IMR-90 (cell line): ENCODE results near the gene LDLRAD1. TPM values are rescaled to one million over a fixed set of nuclear protein-coding genes. Genes with fewer than 3 reads are reported as not detected.

Source experiments
- ATAC-seq: fragments of 200-7000 bp; cut with Tn5 transposase; 2 replicates; pipeline ENCODE4 v1.9.1; 2020; ENCODE audit warnings: low read depth, mild to moderate bottlenecking, moderate library complexity
- BruUV-seq: library from RNA; stranded (reverse); fragments of 400-500 nt; replicated peaks from 2 replicates; lab custom pipeline; 2021; lab: Mats Ljungman, UMichigan
- CTCF ChIA-PET: fragments of 300-600 bp; formaldehyde crosslinking; extraction: SDS; loops from one replicate; lab custom pipeline; 2021; ENCODE audit warnings: antibody characterized with exemption; lab: Yijun Ruan, JAX
- POLR2A ChIA-PET: fragments of 300-600 bp; sonication (Branson Sonifier 250); formaldehyde crosslinking; loops from one replicate; lab custom pipeline; 2022; ENCODE audit warnings: antibody characterized with exemption; ENCODE audit not compliant: unreplicated experiment; lab: Charles Lee
- DNase-seq: peaks from one replicate; pipeline ENCODE4 v3.0.0; 2013
- H2AFZ ChIP-seq: replicated peaks from 2 replicates; pipeline ENCODE3; 2013; ENCODE audit warnings: low read length, mild to moderate bottlenecking; ENCODE audit not compliant: poor library complexity
- H2AK5ac ChIP-seq: 2 replicates; pipeline ENCODE4 v1.6.1; 2013; ENCODE audit warnings: low read depth, low read length, inconsistent platforms
- H2AK9ac ChIP-seq: replicated peaks from 2 replicates; pipeline ENCODE3; 2013; ENCODE audit warnings: mild to moderate bottlenecking, low read depth, low read length, moderate library complexity; ENCODE audit not compliant: poor library complexity
- H2BK120ac ChIP-seq: 2 replicates; pipeline ENCODE4 v1.6.1; 2013; ENCODE audit warnings: low read depth, low read length, inconsistent platforms
- H2BK15ac ChIP-seq: 3 replicates; pipeline ENCODE4 v1.6.1; 2013; ENCODE audit warnings: low read depth, low read length, inconsistent platforms
- H2BK20ac ChIP-seq: 2 replicates; pipeline ENCODE4 v1.6.1; 2013; ENCODE audit warnings: low read depth, mild to moderate bottlenecking, inconsistent platforms, low read length, moderate library complexity
- H2BK5ac ChIP-seq: 2 replicates; pipeline ENCODE4 v1.6.1; 2013; ENCODE audit warnings: mild to moderate bottlenecking, low read depth, low read length, inconsistent platforms; ENCODE audit not compliant: poor library complexity, severe bottlenecking
- H3K14ac ChIP-seq: replicated peaks from 2 replicates; pipeline ENCODE4 v1.6.1; 2013; ENCODE audit warnings: low read depth, low read length, inconsistent platforms
- H3K18ac ChIP-seq: 2 replicates; pipeline ENCODE4 v1.6.1; 2013; ENCODE audit warnings: low read depth, low read length, control low read depth
- H3K23ac ChIP-seq: 2 replicates; pipeline ENCODE4 v1.6.1; 2013; ENCODE audit warnings: low read depth, low read length, inconsistent platforms
- H3K27ac ChIP-seq: 2 replicates; pipeline ENCODE4 v1.5.1; 2013; ENCODE audit warnings: mild to moderate bottlenecking, control low read depth, low read length; ENCODE audit not compliant: insufficient read depth
- H3K27me3 ChIP-seq: 2 replicates; pipeline ENCODE4 v1.6.1; 2013; ENCODE audit warnings: low read length; ENCODE audit not compliant: control insufficient read depth, insufficient read depth
- H3K36me3 ChIP-seq: 2 replicates; pipeline ENCODE4 v1.6.1; 2013; ENCODE audit warnings: low read length, mixed read lengths; ENCODE audit not compliant: control insufficient read depth, insufficient read depth
- H3K4ac ChIP-seq: 2 replicates; pipeline ENCODE4 v1.6.1; 2013; ENCODE audit warnings: low read depth, low read length, inconsistent platforms
- H3K4me1 ChIP-seq: 2 replicates; pipeline ENCODE4 v1.6.1; 2013; ENCODE audit warnings: low read length, mixed read lengths; ENCODE audit not compliant: control insufficient read depth, insufficient read depth
- H3K4me2 ChIP-seq: 2 replicates; pipeline ENCODE4 v1.6.1; 2013; ENCODE audit warnings: low read depth, mild to moderate bottlenecking, control low read depth, low read length, moderate library complexity
- H3K4me3 ChIP-seq: 2 replicates; pipeline ENCODE4 v1.5.1; 2013; ENCODE audit warnings: low read depth, mild to moderate bottlenecking, control low read depth, low read length, moderate library complexity; ENCODE audit not compliant: insufficient read depth
- H3K56ac ChIP-seq: 2 replicates; pipeline ENCODE4 v1.6.1; 2013; ENCODE audit warnings: low read length, inconsistent platforms; ENCODE audit not compliant: insufficient read depth; ENCODE audit errors: extremely low read depth
- H3K79me1 ChIP-seq, 2 experiments: 2 replicates each; pipeline ENCODE4 v1.6.1; 2013; ENCODE audit warnings: low read length in 2 of 2, inconsistent platforms in 1 of 2, low read depth in 1 of 2
- H3K9ac ChIP-seq: 2 replicates; pipeline ENCODE4 v1.6.1; 2013; ENCODE audit warnings: low read depth, low read length, control low read depth
- H3K9me1 ChIP-seq: 2 replicates; pipeline ENCODE4 v1.6.1; 2013; ENCODE audit warnings: low read length, inconsistent platforms; ENCODE audit not compliant: insufficient read depth
- H3K9me3 ChIP-seq: 2 replicates; pipeline ENCODE4 v1.6.1; 2013; ENCODE audit warnings: low read length; ENCODE audit not compliant: control insufficient read depth, insufficient read depth
- H4K20me1 ChIP-seq: 2 replicates; pipeline ENCODE4 v1.6.1; 2013; ENCODE audit warnings: low read length, inconsistent platforms; ENCODE audit not compliant: insufficient read depth
- H4K5ac ChIP-seq: 2 replicates; pipeline ENCODE4 v1.6.1; 2013; ENCODE audit warnings: mild to moderate bottlenecking, low read depth, low read length, control low read depth
- H4K8ac ChIP-seq, 2 experiments: 2 replicates each; pipeline ENCODE4 v1.6.1; 2013; ENCODE audit warnings: low read depth in 2 of 2, low read length in 2 of 2, control low read depth in 1 of 2, inconsistent platforms in 1 of 2
- H4K91ac ChIP-seq: 2 replicates; pipeline ENCODE4 v1.6.1; 2013; ENCODE audit warnings: low read depth, low read length, inconsistent platforms; ENCODE audit not compliant: insufficient read depth
- CHD1 ChIP-seq: IDR thresholded peaks from 2 replicates; pipeline ENCODE4 v1.6.1; 2012; ENCODE audit warnings: low read depth, low read length, improper control_type of control experiment
- FOS ChIP-seq: fragments of 150-350 bp; IDR thresholded peaks from 2 replicates; pipeline ENCODE4 v1.6.1; 2016; ENCODE audit warnings: low read depth, low read length
- MAFK ChIP-seq: IDR thresholded peaks from 2 replicates; pipeline ENCODE4 v1.6.1; 2012; ENCODE audit warnings: low read depth, low read length, improper control_type of control experiment
- MAZ ChIP-seq: IDR thresholded peaks from 2 replicates; pipeline ENCODE4 v1.6.1; 2012; ENCODE audit warnings: low read depth, mild to moderate bottlenecking, low read length, improper control_type of control experiment, moderate library complexity, borderline replicate concordance
- RCOR1 ChIP-seq: IDR thresholded peaks from 2 replicates; pipeline ENCODE4 v1.6.1; 2012; ENCODE audit warnings: mild to moderate bottlenecking, low read length, improper control_type of control experiment; ENCODE audit not compliant: insufficient replicate concordance
- RFX5 ChIP-seq: IDR thresholded peaks from 2 replicates; pipeline ENCODE4 v1.8.0; 2012; ENCODE audit warnings: low read depth, mild to moderate bottlenecking, low read length, moderate library complexity
- WGBS, 2 experiments: methylation state at CpG; one replicate each; pipeline versions ENCODE4 v1.1.5 to v1.1.7; 2013; ENCODE audit warnings: missing lambda C conversion rate in 2 of 2; ENCODE audit not compliant: insufficient read length in 1 of 2; ENCODE audit errors: extremely low coverage in 2 of 2; 5-methylcytosine and 5-hydroxymethylcytosine counted together
- dilution Hi-C: fragments of 300-500 bp; cut with HindIII; formaldehyde crosslinking; loops from one replicate; pipeline ENCODE4 v1.14.3; 2018; ENCODE audit warnings: low sequenced_read_pairs; ENCODE audit not compliant: unreplicated experiment
- in situ Hi-C: fragments of 300-500 bp; cut with MboI; formaldehyde crosslinking; loops from 3 replicates; pipeline ENCODE4 v1.14.3; 2019; ENCODE audit warnings: low sequenced_read_pairs, inconsistent platforms, mixed read lengths
- intact Hi-C: fragments of 100-400 bp; cut with micrococcal nuclease; formaldehyde crosslinking; loops from 2 replicates; pipeline ENCODE4 v1.10.0; 2022
- polyA plus RNA-seq, 3 experiments: library from polyadenylated mRNA; depleted of rRNA; stranded (reverse); fragments of >200 nt; gene quantifications; 2 replicates each; pipeline ENCODE4 v1.2.3, GENCODE V29; 2012; ENCODE audit warnings: low replicate concordance in 1 of 3
- total RNA-seq: library from RNA; depleted of rRNA; stranded (reverse); fragments of >200 nt; gene quantifications from 2 replicates; pipeline ENCODE4 v1.2.3, GENCODE V29; 2012
- TF ChIP-seq, protein P1 (sequence below): conservative IDR thresholded peaks from 2 replicates; pipeline ENCODE4 v1.5.1; 2012; ENCODE audit warnings: mild to moderate bottlenecking, low read depth, low read length, improper control_type of control experiment
- TF ChIP-seq, protein P2 (sequence below): fragments of 150-350 bp; IDR thresholded peaks from 2 replicates; pipeline ENCODE4 v1.6.1; 2017; ENCODE audit warnings: mild to moderate bottlenecking, antibody characterized with exemption, low read length, low read depth
- TF ChIP-seq, protein P3 (sequence below): fragments of 150-350 bp; IDR thresholded peaks from 2 replicates; pipeline ENCODE4 v1.6.1; 2016; ENCODE audit warnings: low read depth, mild to moderate bottlenecking, low read length, moderate library complexity, borderline replicate concordance

Gene LDLRAD1
- total and polyA plus RNA-seq, 2 of the 4 experiments (the other 2 are of a cell fraction): not detected

GRCh38 chr1:53975861-53976260, 42.1 kb downstream of the LDLRAD1 start:
- H3K14ac ChIP-seq: no peak overlapping the region
- no peak overlapping the region for H3K23ac ChIP-seq
- no peak overlapping the region for H2AK5ac ChIP-seq
- H2AFZ ChIP-seq: no peak overlapping the region
- H2BK5ac ChIP-seq: no peak overlapping the region
- no peak overlapping the region for H3K4ac ChIP-seq
- H3K56ac ChIP-seq: no peak overlapping the region
- no peak overlapping the region for H3K4me3 ChIP-seq
- no peaks in the 10 kb centered on the region for H3K27me3 ChIP-seq
- no peak overlapping the region for H2BK20ac ChIP-seq
- no peak overlapping the region for H3K18ac ChIP-seq
- POLR2A ChIA-PET: no interaction called here
- H4K20me1 ChIP-seq: peaks cover 4% of the 10 kb centered on the region
- no peak overlapping the region for H3K27ac ChIP-seq
- TF ChIP-seq, protein P1, sequence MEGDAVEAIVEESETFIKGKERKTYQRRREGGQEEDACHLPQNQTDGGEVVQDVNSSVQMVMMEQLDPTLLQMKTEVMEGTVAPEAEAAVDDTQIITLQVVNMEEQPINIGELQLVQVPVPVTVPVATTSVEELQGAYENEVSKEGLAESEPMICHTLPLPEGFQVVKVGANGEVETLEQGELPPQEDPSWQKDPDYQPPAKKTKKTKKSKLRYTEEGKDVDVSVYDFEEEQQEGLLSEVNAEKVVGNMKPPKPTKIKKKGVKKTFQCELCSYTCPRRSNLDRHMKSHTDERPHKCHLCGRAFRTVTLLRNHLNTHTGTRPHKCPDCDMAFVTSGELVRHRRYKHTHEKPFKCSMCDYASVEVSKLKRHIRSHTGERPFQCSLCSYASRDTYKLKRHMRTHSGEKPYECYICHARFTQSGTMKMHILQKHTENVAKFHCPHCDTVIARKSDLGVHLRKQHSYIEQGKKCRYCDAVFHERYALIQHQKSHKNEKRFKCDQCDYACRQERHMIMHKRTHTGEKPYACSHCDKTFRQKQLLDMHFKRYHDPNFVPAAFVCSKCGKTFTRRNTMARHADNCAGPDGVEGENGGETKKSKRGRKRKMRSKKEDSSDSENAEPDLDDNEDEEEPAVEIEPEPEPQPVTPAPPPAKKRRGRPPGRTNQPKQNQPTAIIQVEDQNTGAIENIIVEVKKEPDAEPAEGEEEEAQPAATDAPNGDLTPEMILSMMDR: no peak
- TF ChIP-seq FOS: no peak
- TF ChIP-seq, protein P2, sequence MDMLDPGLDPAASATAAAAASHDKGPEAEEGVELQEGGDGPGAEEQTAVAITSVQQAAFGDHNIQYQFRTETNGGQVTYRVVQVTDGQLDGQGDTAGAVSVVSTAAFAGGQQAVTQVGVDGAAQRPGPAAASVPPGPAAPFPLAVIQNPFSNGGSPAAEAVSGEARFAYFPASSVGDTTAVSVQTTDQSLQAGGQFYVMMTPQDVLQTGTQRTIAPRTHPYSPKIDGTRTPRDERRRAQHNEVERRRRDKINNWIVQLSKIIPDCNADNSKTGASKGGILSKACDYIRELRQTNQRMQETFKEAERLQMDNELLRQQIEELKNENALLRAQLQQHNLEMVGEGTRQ: no peak
- no peak for TF ChIP-seq MAFK
- no peak for TF ChIP-seq CHD1
- TF ChIP-seq, protein P3, sequence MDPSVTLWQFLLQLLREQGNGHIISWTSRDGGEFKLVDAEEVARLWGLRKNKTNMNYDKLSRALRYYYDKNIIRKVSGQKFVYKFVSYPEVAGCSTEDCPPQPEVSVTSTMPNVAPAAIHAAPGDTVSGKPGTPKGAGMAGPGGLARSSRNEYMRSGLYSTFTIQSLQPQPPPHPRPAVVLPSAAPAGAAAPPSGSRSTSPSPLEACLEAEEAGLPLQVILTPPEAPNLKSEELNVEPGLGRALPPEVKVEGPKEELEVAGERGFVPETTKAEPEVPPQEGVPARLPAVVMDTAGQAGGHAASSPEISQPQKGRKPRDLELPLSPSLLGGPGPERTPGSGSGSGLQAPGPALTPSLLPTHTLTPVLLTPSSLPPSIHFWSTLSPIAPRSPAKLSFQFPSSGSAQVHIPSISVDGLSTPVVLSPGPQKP: no peak
- no peak for TF ChIP-seq MAZ
- TF ChIP-seq RFX5: no peak
- no peak for TF ChIP-seq RCOR1
- ATAC-seq: no peak
- in situ Hi-C loops (no loop called here), intact Hi-C loops (no loop called here), dilution Hi-C loops (no loop called here)
- no peak overlapping the region for H3K9ac ChIP-seq
- no peaks in the 10 kb centered on the region for H3K9me3 ChIP-seq
- H2BK120ac ChIP-seq: no peak overlapping the region
- no peak for DNase-seq
- H4K91ac ChIP-seq: no peak overlapping the region
- H3K9me1 ChIP-seq: peaks cover 2% of the 10 kb centered on the region; the same call in 1 of the 2 replicates
- no TSS peak for BruUV-seq
- no peak overlapping the region for H2AK9ac ChIP-seq
- CTCF ChIA-PET: no interaction called here
- no peak overlapping the region for H4K8ac ChIP-seq
- H3K4me2 ChIP-seq: no peak overlapping the region
- H2BK15ac ChIP-seq: no peak overlapping the region
- peaks cover 5% of the 10 kb centered on the region for H3K4me1 ChIP-seq
- 0 out of 2 replicates have a peak, but pooled peaks cover 2% of the 10 kb centered on the region for H3K36me3 ChIP-seq
- no peaks in the 10 kb centered on the region for H3K79me1 ChIP-seq
- H4K5ac ChIP-seq: no peak overlapping the region
- no CpG with 5 or more reads among the region's 7 CpGs for WGBS, 2 experiments
